ENCODE data around the gene PACRG. TPM values are rescaled to one million over a fixed set of nuclear protein-coding genes. Genes with fewer than 3 reads are reported as not detected.

Gene PACRG
- total and polyA plus RNA-seq, 2 donors from 2014 or later: 7.4 to 20.0 TPM

DNA sequence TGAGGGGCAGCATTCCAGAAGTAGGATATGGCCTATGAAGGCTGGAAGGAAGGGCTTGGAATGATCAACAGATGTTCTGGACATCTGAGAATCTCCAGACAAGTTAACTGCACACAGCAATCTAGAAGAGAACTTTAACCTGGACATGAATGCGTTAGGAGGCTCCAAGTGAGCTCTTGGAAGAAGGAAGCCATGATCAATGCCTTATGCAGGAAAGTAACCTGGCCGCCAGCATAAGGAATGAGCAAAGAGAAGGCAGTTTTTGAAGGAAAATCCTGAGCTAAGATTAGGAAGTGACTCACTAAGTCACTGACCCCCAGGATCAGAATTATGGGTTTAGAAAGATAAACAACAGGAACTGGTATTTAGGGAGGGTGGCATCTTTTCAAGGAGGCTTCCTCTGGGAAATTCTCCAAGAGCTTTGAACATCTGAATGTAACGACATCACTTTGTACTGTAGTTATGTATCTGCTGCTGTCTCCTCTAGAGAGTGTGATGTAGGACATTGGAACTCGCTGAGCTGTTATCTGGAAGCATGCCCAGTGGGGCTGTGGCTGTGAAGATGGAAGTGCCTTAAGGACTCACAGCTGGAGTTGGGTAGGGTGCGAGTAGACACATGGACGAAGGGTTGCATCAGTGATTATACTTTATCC lies 236.8 kb downstream of the PACRG start:
- TF ChIP-seq, protein P1, sequence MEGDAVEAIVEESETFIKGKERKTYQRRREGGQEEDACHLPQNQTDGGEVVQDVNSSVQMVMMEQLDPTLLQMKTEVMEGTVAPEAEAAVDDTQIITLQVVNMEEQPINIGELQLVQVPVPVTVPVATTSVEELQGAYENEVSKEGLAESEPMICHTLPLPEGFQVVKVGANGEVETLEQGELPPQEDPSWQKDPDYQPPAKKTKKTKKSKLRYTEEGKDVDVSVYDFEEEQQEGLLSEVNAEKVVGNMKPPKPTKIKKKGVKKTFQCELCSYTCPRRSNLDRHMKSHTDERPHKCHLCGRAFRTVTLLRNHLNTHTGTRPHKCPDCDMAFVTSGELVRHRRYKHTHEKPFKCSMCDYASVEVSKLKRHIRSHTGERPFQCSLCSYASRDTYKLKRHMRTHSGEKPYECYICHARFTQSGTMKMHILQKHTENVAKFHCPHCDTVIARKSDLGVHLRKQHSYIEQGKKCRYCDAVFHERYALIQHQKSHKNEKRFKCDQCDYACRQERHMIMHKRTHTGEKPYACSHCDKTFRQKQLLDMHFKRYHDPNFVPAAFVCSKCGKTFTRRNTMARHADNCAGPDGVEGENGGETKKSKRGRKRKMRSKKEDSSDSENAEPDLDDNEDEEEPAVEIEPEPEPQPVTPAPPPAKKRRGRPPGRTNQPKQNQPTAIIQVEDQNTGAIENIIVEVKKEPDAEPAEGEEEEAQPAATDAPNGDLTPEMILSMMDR (IDR thresholded peaks at IDR 0.05; ENCODE audit: borderline replicate concordance, extremely low read depth, insufficient read depth): no peak
- H3K9me3 ChIP-seq (ENCODE audit: control insufficient read depth in 2 of 3, insufficient read depth in 1 of 3, low read length in 3 of 3): no peaks in the 10 kb centered on the region
- intact Hi-C loops (cut with DNase I): no loop called here
- DNase-seq: peak in 1 of 5 donors; percentile 58
- H3K36me3 ChIP-seq (ENCODE audit: control insufficient read depth in 2 of 3, insufficient read depth in 3 of 3, low read length in 3 of 3): no peaks in the 10 kb centered on the region
- no peaks in the 10 kb centered on the region for H3K4me1 ChIP-seq (ENCODE audit: control insufficient read depth in 2 of 3, insufficient read depth in 2 of 3, low read depth in 1 of 3, low read length in 3 of 3)
- no peaks in the 10 kb centered on the region for H3K27me3 ChIP-seq (ENCODE audit: control insufficient read depth, insufficient read depth, low read length)
- H3K4me3 ChIP-seq (ENCODE audit: low read length in 3 of 3): no peak overlapping the region
- H3K9ac ChIP-seq (ENCODE audit: low read length in 3 of 3): no peak overlapping the region
- no peak overlapping the region for H3K27ac ChIP-seq (ENCODE audit: low read depth in 2 of 2, low read length in 2 of 2)
- FAIRE-seq: no peak

DNA sequence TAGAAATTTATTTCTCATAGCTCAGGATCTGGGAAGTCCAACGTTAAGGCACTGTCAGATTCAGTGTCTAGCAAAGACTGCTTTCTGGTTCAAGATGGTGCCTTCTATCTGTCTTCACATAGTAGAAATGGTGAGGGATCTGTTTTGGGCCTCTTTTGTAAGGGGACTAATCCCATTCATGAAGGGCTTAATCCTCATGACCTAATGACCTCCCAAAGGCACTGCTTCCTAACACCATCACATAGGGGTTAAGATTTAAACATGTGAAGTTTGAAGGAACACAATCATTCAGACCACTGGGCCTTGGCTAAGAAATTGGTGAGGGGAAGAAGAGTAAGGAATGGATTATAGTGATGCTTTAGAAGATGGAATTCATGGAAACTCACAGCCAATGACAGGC lies 237.6 kb downstream of the PACRG start:
- Histone ChIP-seq H3K36me3 (ENCODE audit: control insufficient read depth in 2 of 3, insufficient read depth in 3 of 3, low read length in 3 of 3) (no peaks in the 10 kb centered on the region), H3K4me1 (ENCODE audit: control insufficient read depth in 2 of 3, insufficient read depth in 2 of 3, low read depth in 1 of 3, low read length in 3 of 3) (no peaks in the 10 kb centered on the region), H3K9ac (ENCODE audit: low read length in 3 of 3) (no peak overlapping the region), H3K4me3 (ENCODE audit: low read length in 3 of 3) (no peak overlapping the region), H3K27me3 (ENCODE audit: control insufficient read depth, insufficient read depth, low read length) (no peaks in the 10 kb centered on the region), H3K27ac (ENCODE audit: low read depth in 2 of 2, low read length in 2 of 2) (no peak overlapping the region), H3K9me3 (ENCODE audit: control insufficient read depth in 2 of 3, insufficient read depth in 1 of 3, low read length in 3 of 3) (no peaks in the 10 kb centered on the region)
- DNase-seq (no peak), FAIRE-seq (no peak)
- TF ChIP-seq, protein P1 (IDR thresholded peaks at IDR 0.05; ENCODE audit: borderline replicate concordance, extremely low read depth, insufficient read depth): no peak
- intact Hi-C loops (cut with DNase I): no loop called here

DNA sequence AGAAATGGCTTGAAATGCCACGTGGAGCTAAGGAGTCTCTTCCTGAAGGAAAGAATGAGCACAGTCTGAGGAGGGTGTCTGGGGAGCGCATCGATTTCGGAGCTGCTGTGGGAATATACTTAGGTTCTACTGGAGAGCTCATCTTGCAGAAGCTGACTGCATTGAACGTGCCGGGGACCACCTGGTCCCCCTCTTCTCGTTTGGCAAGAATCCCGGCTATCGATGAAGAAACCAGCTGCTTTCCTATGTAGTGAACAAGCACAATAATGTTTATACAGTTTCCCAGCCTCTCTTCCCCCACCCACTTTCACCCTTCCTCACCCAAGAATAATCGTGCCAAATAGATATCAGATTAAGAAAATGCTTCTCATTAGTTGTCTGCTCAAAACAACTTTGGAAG lies 242.5 kb downstream of the PACRG start:
- H3K27ac ChIP-seq (ENCODE audit: low read depth in 2 of 2, low read length in 2 of 2): no peak overlapping the region
- DNase-seq (no peak), FAIRE-seq (no peak)
- TF ChIP-seq, protein P1 (IDR thresholded peaks at IDR 0.05; ENCODE audit: borderline replicate concordance, extremely low read depth, insufficient read depth): no peak
- no peaks in the 10 kb centered on the region for H3K36me3 ChIP-seq (ENCODE audit: control insufficient read depth in 2 of 3, insufficient read depth in 3 of 3, low read length in 3 of 3)
- H3K9ac ChIP-seq (ENCODE audit: low read length in 3 of 3): no peak overlapping the region
- H3K9me3 ChIP-seq (ENCODE audit: control insufficient read depth in 2 of 3, insufficient read depth in 1 of 3, low read length in 3 of 3): no peaks in the 10 kb centered on the region
- H3K4me3 ChIP-seq (ENCODE audit: low read length in 3 of 3): no peak overlapping the region
- intact Hi-C loops (cut with DNase I): no loop called here
- H3K27me3 ChIP-seq (ENCODE audit: control insufficient read depth, insufficient read depth, low read length): no peaks in the 10 kb centered on the region
- H3K4me1 ChIP-seq (ENCODE audit: control insufficient read depth in 2 of 3, insufficient read depth in 2 of 3, low read depth in 1 of 3, low read length in 3 of 3): no peaks in the 10 kb centered on the region

DNA sequence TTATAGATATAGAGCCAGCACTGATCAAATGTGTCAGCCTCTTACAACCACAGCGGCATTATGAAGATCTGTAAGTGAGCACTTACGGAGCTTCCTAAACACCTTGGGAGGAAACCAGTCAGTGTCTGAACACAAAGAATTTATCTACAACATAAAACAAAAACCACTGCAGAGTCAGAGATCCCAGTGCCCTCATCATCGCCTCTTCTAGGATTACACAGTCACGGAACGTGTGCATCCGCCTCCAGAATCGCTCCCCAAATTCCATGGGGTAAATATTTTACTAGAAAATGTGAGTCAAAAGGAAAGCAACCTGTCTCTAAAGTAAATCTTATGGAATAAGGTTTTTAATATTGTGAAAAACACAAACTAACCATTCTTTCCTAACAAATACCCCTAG lies 243.6 kb downstream of the PACRG start:
- no peaks in the 10 kb centered on the region for H3K9me3 ChIP-seq (ENCODE audit: control insufficient read depth in 2 of 3, insufficient read depth in 1 of 3, low read length in 3 of 3)
- intact Hi-C loops (cut with DNase I): no loop called here
- TF ChIP-seq, protein P1 (IDR thresholded peaks at IDR 0.05; ENCODE audit: borderline replicate concordance, extremely low read depth, insufficient read depth): no peak
- no peaks in the 10 kb centered on the region for H3K4me1 ChIP-seq (ENCODE audit: control insufficient read depth in 2 of 3, insufficient read depth in 2 of 3, low read depth in 1 of 3, low read length in 3 of 3)
- DNase-seq: peak in 2 of 5 donors; percentile 46 to 57
- FAIRE-seq: no peak
- H3K4me3 ChIP-seq (ENCODE audit: low read length in 3 of 3): no peak overlapping the region
- H3K27ac ChIP-seq (ENCODE audit: low read depth in 2 of 2, low read length in 2 of 2): no peak overlapping the region
- H3K27me3 ChIP-seq (ENCODE audit: control insufficient read depth, insufficient read depth, low read length): no peaks in the 10 kb centered on the region
- H3K36me3 ChIP-seq (ENCODE audit: control insufficient read depth in 2 of 3, insufficient read depth in 3 of 3, low read length in 3 of 3): no peaks in the 10 kb centered on the region
- no peak overlapping the region for H3K9ac ChIP-seq (ENCODE audit: low read length in 3 of 3)

Data from kidney (tissue), 14 donors.